ENCODE results near the gene COPZ2. TPM values are rescaled to one million over a fixed set of nuclear protein-coding genes. Genes with fewer than 3 reads are reported as not detected.
A peak's percentile ranks its signal among the peaks of the same experiment; 100 is the strongest.
"Not testable (repeated sequence)": the region's sequence is repeated elsewhere in the genome, so short reads cannot be mapped to it uniquely, and the experiment has no call there.

Gene COPZ2
- 3.1 TPM for polyA plus RNA-seq (2012; ENCODE audit: low read depth, missing spikeins)

- FAIRE-seq, result peak; percentile 80
- TF ChIP-seq PAX5 (IDR thresholded peaks at IDR 0.05; ENCODE audit: insufficient read depth, low read length, severe bottlenecking) (no peak), POLR2AphosphoS5 (IDR thresholded peaks at IDR 0.05; ENCODE audit: low read depth, low read length) (no peak), SPI1 (IDR thresholded peaks at IDR 0.05; ENCODE audit: low read depth, low read length) (no peak), POLR2A (IDR thresholded peaks at IDR 0.05; ENCODE audit: low read depth, low read length) (no peak), POU2F2 (IDR thresholded peaks at IDR 0.05; ENCODE audit: low read depth, low read length) (no peak)
- peak; percentile 47 for DNase-seq (ENCODE audit: insufficient read length, low spot score)
Observed at GRCh38 chr17:48037036-48037837, at the start of gene COPZ2. COPZ2 (minus strand) TSS chr17:48037797; CDS start chr17:48037777, 20 bp downstream.

GRCh38 chr17:48084932-48085331 lies 47.3 kb upstream of the COPZ2 start:
- FAIRE-seq, result no peak
- TF ChIP-seq POLR2AphosphoS5 (IDR thresholded peaks at IDR 0.05; ENCODE audit: low read depth, low read length) (no peak), POU2F2 (IDR thresholded peaks at IDR 0.05; ENCODE audit: low read depth, low read length) (no peak)
- DNase-seq (ENCODE audit: insufficient read length, low spot score), result no peak

GRCh38 chr17:48081858-48082257 lies 44.3 kb upstream of the COPZ2 start:
- DNase-seq (ENCODE audit: insufficient read length, low spot score) (no peak), FAIRE-seq (no peak)
- TF ChIP-seq PAX5 (IDR thresholded peaks at IDR 0.05; ENCODE audit: insufficient read depth, low read length, severe bottlenecking), result no peak
- no peak for TF ChIP-seq POLR2AphosphoS5 (IDR thresholded peaks at IDR 0.05; ENCODE audit: low read depth, low read length)
- TF ChIP-seq POU2F2 (IDR thresholded peaks at IDR 0.05; ENCODE audit: low read depth, low read length), result no peak
- no peak for TF ChIP-seq SPI1 (IDR thresholded peaks at IDR 0.05; ENCODE audit: low read depth, low read length)
- no peak for TF ChIP-seq POLR2A (IDR thresholded peaks at IDR 0.05; ENCODE audit: low read depth, low read length)
- no peak for TF ChIP-seq TAF1 (IDR thresholded peaks at IDR 0.05; ENCODE audit: low read depth, low read length)

GRCh38 chr17:48077152-48077551 lies 39.6 kb upstream of the COPZ2 start:
- not testable (repeated sequence) for DNase-seq (ENCODE audit: insufficient read length, low spot score); FAIRE-seq

- FAIRE-seq (peak; percentile 38), DNase-seq (ENCODE audit: insufficient read length, low spot score) (no peak)
- TF ChIP-seq POU2F2 (IDR thresholded peaks at IDR 0.05; ENCODE audit: low read depth, low read length), result no peak
- TF ChIP-seq PAX5 (IDR thresholded peaks at IDR 0.05; ENCODE audit: insufficient read depth, low read length, severe bottlenecking), result no peak
- no peak for TF ChIP-seq TAF1 (IDR thresholded peaks at IDR 0.05; ENCODE audit: low read depth, low read length)
- no peak for TF ChIP-seq POLR2A (IDR thresholded peaks at IDR 0.05; ENCODE audit: low read depth, low read length)
- no peak for TF ChIP-seq SPI1 (IDR thresholded peaks at IDR 0.05; ENCODE audit: low read depth, low read length)
- no peak for TF ChIP-seq POLR2AphosphoS5 (IDR thresholded peaks at IDR 0.05; ENCODE audit: low read depth, low read length)
Observed at GRCh38 chr17:48074322-48075081, 36.9 kb upstream of the COPZ2 start.

GRCh38 chr17:48073566-48074094 lies 36.0 kb upstream of the COPZ2 start:
- not testable (repeated sequence) for DNase-seq (ENCODE audit: insufficient read length, low spot score); FAIRE-seq

GRCh38 chr17:48072811-48073210 lies 35.2 kb upstream of the COPZ2 start:
- FAIRE-seq; DNase-seq (ENCODE audit: insufficient read length, low spot score): not testable (repeated sequence)

GRCh38 chr17:48071654-48072053 lies 34.1 kb upstream of the COPZ2 start:
- TF ChIP-seq PAX5 (IDR thresholded peaks at IDR 0.05; ENCODE audit: insufficient read depth, low read length, severe bottlenecking) (no peak), POLR2A (IDR thresholded peaks at IDR 0.05; ENCODE audit: low read depth, low read length) (no peak), POU2F2 (IDR thresholded peaks at IDR 0.05; ENCODE audit: low read depth, low read length) (no peak), SPI1 (IDR thresholded peaks at IDR 0.05; ENCODE audit: low read depth, low read length) (no peak), TAF1 (IDR thresholded peaks at IDR 0.05; ENCODE audit: low read depth, low read length) (no peak), POLR2AphosphoS5 (IDR thresholded peaks at IDR 0.05; ENCODE audit: low read depth, low read length) (no peak)
- no peak for DNase-seq (ENCODE audit: insufficient read length, low spot score)
- no peak for FAIRE-seq

- DNase-seq (ENCODE audit: insufficient read length, low spot score), result no peak
- TF ChIP-seq TAF1 (IDR thresholded peaks at IDR 0.05; ENCODE audit: low read depth, low read length) (no peak), PAX5 (IDR thresholded peaks at IDR 0.05; ENCODE audit: insufficient read depth, low read length, severe bottlenecking) (no peak), POLR2A (IDR thresholded peaks at IDR 0.05; ENCODE audit: low read depth, low read length) (no peak), POLR2AphosphoS5 (IDR thresholded peaks at IDR 0.05; ENCODE audit: low read depth, low read length) (no peak), POU2F2 (IDR thresholded peaks at IDR 0.05; ENCODE audit: low read depth, low read length) (no peak), SPI1 (IDR thresholded peaks at IDR 0.05; ENCODE audit: low read depth, low read length) (no peak)
- FAIRE-seq, result no peak
Observed at GRCh38 chr17:48070195-48070594, 32.6 kb upstream of the COPZ2 start.

GRCh38 chr17:48068491-48068961 lies 30.9 kb upstream of the COPZ2 start:
- no peak for TF ChIP-seq SPI1 (IDR thresholded peaks at IDR 0.05; ENCODE audit: low read depth, low read length)
- FAIRE-seq (no peak), DNase-seq (ENCODE audit: insufficient read length, low spot score) (no peak)

- DNase-seq (ENCODE audit: insufficient read length, low spot score); FAIRE-seq: not testable (repeated sequence)
Observed at GRCh38 chr17:48067808-48068207, 30.2 kb upstream of the COPZ2 start.
